ENCODE data around the gene C2orf76. TPM values are rescaled to one million over a fixed set of nuclear protein-coding genes. Genes with fewer than 3 reads are reported as not detected.
A peak's percentile ranks its signal among the peaks of the same experiment; 100 is the strongest.

Gene C2orf76
- total RNA-seq, 2 donors from 2014 or later, result 10.7 to 10.9 TPM

GRCh38 chr2:119338826-119339561 lies 27.6 kb downstream of the C2orf76 start:
- no peaks in the 10 kb centered on the region for H3K36me3 ChIP-seq (ENCODE audit: control insufficient read depth, insufficient read depth, low read length)
- no peaks in the 10 kb centered on the region for H3K27me3 ChIP-seq (ENCODE audit: control insufficient read depth, insufficient read depth, low read length, poor library complexity, severe bottlenecking)
- no peak overlapping the region for H3K4me3 Mint-ChIP-seq
- H3K27ac Mint-ChIP-seq, result peak overlapping the region; percentile 54
- WGBS, 2 experiments (ENCODE audit: insufficient coverage in 1 of 2, insufficient read length in 1 of 2), result 90 to 93% methylated on average over 5 to 6 of the region's 6 CpGs
- peak overlapping the region; percentile 41 for H3K9ac ChIP-seq (ENCODE audit: extremely low read depth, low read length, poor library complexity, severe bottlenecking)
- H3K9me3 ChIP-seq (ENCODE audit: control insufficient read depth, low read length), result no peaks in the 10 kb centered on the region
- no peak overlapping the region for H3K27ac ChIP-seq (ENCODE audit: low read depth, low read length)
- H3K36me3 Mint-ChIP-seq (ENCODE audit: low read depth), result no peaks in the 10 kb centered on the region
- H3K4me1 ChIP-seq (ENCODE audit: control insufficient read depth, insufficient read depth, low read length), result peaks cover 20% of the 10 kb centered on the region
- H3K4me3 ChIP-seq (ENCODE audit: low read length), result peak overlapping the region; percentile 52
- no peak for DNase-seq
- peaks cover 20% of the 10 kb centered on the region for H3K4me1 Mint-ChIP-seq
- H3K27me3 Mint-ChIP-seq (ENCODE audit: insufficient read depth), result no peaks in the 10 kb centered on the region
- no peaks in the 10 kb centered on the region for H3K9me3 Mint-ChIP-seq
- TF ChIP-seq CTCF (conservative IDR thresholded peaks at IDR 0.05), result no peak

- no peak overlapping the region for H3K27ac ChIP-seq (ENCODE audit: low read depth, low read length)
- no peak for DNase-seq
- WGBS, 2 experiments (ENCODE audit: insufficient coverage in 1 of 2, insufficient read length in 1 of 2), result 44 to 86% methylated on average over 1 to 2 of the region's 2 CpGs
- peak overlapping the region; percentile 52 for H3K4me3 ChIP-seq (ENCODE audit: low read length)
- peaks cover 18% of the 10 kb centered on the region for H3K4me1 ChIP-seq (ENCODE audit: control insufficient read depth, insufficient read depth, low read length)
- Mint-ChIP-seq H3K36me3 (ENCODE audit: low read depth) (no peaks in the 10 kb centered on the region), H3K9me3 (no peaks in the 10 kb centered on the region), H3K4me3 (no peak overlapping the region), H3K4me1 (peaks cover 18% of the 10 kb centered on the region), H3K27ac (peak overlapping the region; percentile 76), H3K27me3 (ENCODE audit: insufficient read depth) (no peaks in the 10 kb centered on the region)
- H3K9me3 ChIP-seq (ENCODE audit: control insufficient read depth, low read length), result no peaks in the 10 kb centered on the region
- H3K27me3 ChIP-seq (ENCODE audit: control insufficient read depth, insufficient read depth, low read length, poor library complexity, severe bottlenecking), result no peaks in the 10 kb centered on the region
- H3K9ac ChIP-seq (ENCODE audit: extremely low read depth, low read length, poor library complexity, severe bottlenecking), result peak overlapping the region; percentile 41
- H3K36me3 ChIP-seq (ENCODE audit: control insufficient read depth, insufficient read depth, low read length), result no peaks in the 10 kb centered on the region
- TF ChIP-seq CTCF (conservative IDR thresholded peaks at IDR 0.05), result no peak
These were observed 28.4 kb downstream of the C2orf76 start for GRCh38 chr2:119338272-119338671.

- no peak overlapping the region for H3K27ac ChIP-seq (ENCODE audit: low read depth, low read length)
- peak overlapping the region; percentile 41 for H3K9ac ChIP-seq (ENCODE audit: extremely low read depth, low read length, poor library complexity, severe bottlenecking)
- no peaks in the 10 kb centered on the region for H3K27me3 ChIP-seq (ENCODE audit: control insufficient read depth, insufficient read depth, low read length, poor library complexity, severe bottlenecking)
- no peak for DNase-seq
- Mint-ChIP-seq H3K4me3 (no peak overlapping the region), H3K4me1 (peaks cover 18% of the 10 kb centered on the region), H3K9me3 (no peaks in the 10 kb centered on the region), H3K27ac (no peak overlapping the region), H3K36me3 (ENCODE audit: low read depth) (no peaks in the 10 kb centered on the region), H3K27me3 (ENCODE audit: insufficient read depth) (no peaks in the 10 kb centered on the region)
- H3K4me1 ChIP-seq (ENCODE audit: control insufficient read depth, insufficient read depth, low read length), result peaks cover 18% of the 10 kb centered on the region
- no peak for TF ChIP-seq CTCF (conservative IDR thresholded peaks at IDR 0.05)
- peak overlapping the region; percentile 52 for H3K4me3 ChIP-seq (ENCODE audit: low read length)
- no peaks in the 10 kb centered on the region for H3K9me3 ChIP-seq (ENCODE audit: control insufficient read depth, low read length)
- H3K36me3 ChIP-seq (ENCODE audit: control insufficient read depth, insufficient read depth, low read length), result no peaks in the 10 kb centered on the region
- 90 to 91% methylated on average over 2 of the region's 2 CpGs for WGBS, 2 experiments (ENCODE audit: insufficient coverage in 1 of 2, insufficient read length in 1 of 2)
These were observed 28.9 kb downstream of the C2orf76 start for GRCh38 chr2:119337749-119338148.
